ENCODE measurements around the gene NKAIN4.

- TF ChIP-seq CTCF (conservative IDR thresholded peaks at IDR 0.05 in 1 of 2, IDR thresholded peaks at IDR 0.05 in 1 of 2; ENCODE audit: extremely low read depth in 1 of 2, insufficient read depth in 1 of 2, low read depth in 1 of 2, low read length in 2 of 2) (no peak), EZH2 (IDR thresholded peaks at IDR 0.05; ENCODE audit: borderline replicate concordance, low read length) (no peak)
These were observed 11.7 kb upstream of the NKAIN4 start for GRCh38 chr20:63265891-63266515.

All from mammary epithelial cell (primary cell).